A673 (cell line): ENCODE measurements around the gene OR1C1. TPM values are rescaled to one million over a fixed set of nuclear protein-coding genes. Genes with fewer than 3 reads are reported as not detected.
"Not testable (repeated sequence)": the region's sequence is repeated elsewhere in the genome, so short reads cannot be mapped to it uniquely, and the experiment has no call there.

Source experiments
- BruUV-seq: library from RNA; stranded (reverse); fragments of 400-500 nt; replicated peaks from 2 replicates; lab custom pipeline; 2021; lab: Mats Ljungman, UMichigan
- CTCF ChIA-PET: fragments of 300-600 bp; sonication (Branson Sonifier 250); formaldehyde crosslinking; loops from one replicate; lab custom pipeline; 2022; ENCODE audit warnings: antibody characterized with exemption; lab: Charles Lee
- POLR2A ChIA-PET: fragments of 300-600 bp; sonication (Branson Sonifier 250); formaldehyde crosslinking; loops from one replicate; lab custom pipeline; 2022; ENCODE audit warnings: antibody characterized with exemption; ENCODE audit not compliant: low non-redundant PET; lab: Charles Lee
- DNase-seq: peaks from one replicate; pipeline ENCODE4 v3.0.0-alpha.2; 2015; ENCODE audit warnings: low spot score
- H3K27ac ChIP-seq: fragments of 200-600 bp; sonication (generic); 2 replicates; pipeline ENCODE4 v1.5.1; 2016; ENCODE audit warnings: mixed run types, low read depth, mild to moderate bottlenecking, mixed read lengths, antibody characterized with exemption, low read length; ENCODE audit not compliant: poor library complexity, severe bottlenecking
- H3K27me3 ChIP-seq: fragments of 200-600 bp; sonication (generic); replicated peaks from 2 replicates; pipeline ENCODE4 v1.6.1; 2017; ENCODE audit warnings: mixed run types, low read depth, mild to moderate bottlenecking, mixed read lengths, antibody characterized with exemption, low read length; ENCODE audit not compliant: insufficient read depth, poor library complexity
- H3K36me3 ChIP-seq: fragments of 200-600 bp; sonication (generic); 2 replicates; pipeline ENCODE4 v1.6.1; 2016; ENCODE audit warnings: mixed run types, mild to moderate bottlenecking, mixed read lengths, antibody characterized with exemption, low read length; ENCODE audit not compliant: insufficient read depth, poor library complexity, severe bottlenecking
- H3K4me1 ChIP-seq: fragments of 200-600 bp; sonication (generic); 2 replicates; pipeline ENCODE4 v1.6.1; 2017; ENCODE audit warnings: mixed run types, mild to moderate bottlenecking, mixed read lengths, antibody characterized with exemption, low read length; ENCODE audit not compliant: insufficient read depth, poor library complexity, severe bottlenecking
- H3K4me3 ChIP-seq: fragments of 200-600 bp; sonication (generic); 2 replicates; pipeline ENCODE4 v1.5.1; 2016; ENCODE audit warnings: low read depth, mixed run types, mild to moderate bottlenecking, mixed read lengths, low read length; ENCODE audit not compliant: poor library complexity, severe bottlenecking
- H3K9me3 ChIP-seq: fragments of 200-600 bp; sonication (generic); 2 replicates; pipeline ENCODE4 v1.6.1; 2016; ENCODE audit warnings: mixed run types, low read depth, mild to moderate bottlenecking, mixed read lengths, antibody characterized with exemption, low read length; ENCODE audit not compliant: poor library complexity, severe bottlenecking
- CTCF ChIP-seq: fragments of 300-800, 200-600 bp; sonication (generic); conservative IDR thresholded peaks from 2 replicates; pipeline ENCODE4 v1.5.1; 2017; ENCODE audit warnings: low read depth, mild to moderate bottlenecking, antibody characterized with exemption, low read length, moderate library complexity, mixed read lengths
- EZH2 ChIP-seq: fragments of 200-600 bp; sonication (generic); IDR thresholded peaks from 2 replicates; pipeline ENCODE4 v1.6.1; 2017; ENCODE audit warnings: borderline replicate concordance, low read depth, mild to moderate bottlenecking, mixed read lengths, antibody characterized with exemption, low read length; ENCODE audit not compliant: poor library complexity, severe bottlenecking
- intact Hi-C: fragments of 100-400 bp; cut with micrococcal nuclease; formaldehyde crosslinking; loops from one replicate; pipeline ENCODE4 v1.10.0; 2022; ENCODE audit not compliant: unreplicated experiment
- total RNA-seq: library from RNA; stranded (reverse); gene quantifications from 2 replicates; pipeline ENCODE4 v1.2.3, GENCODE V29; 2021

OR1C1 gene
- total RNA-seq, 1 experiment from 2014 or later, result not detected

GRCh38 chr1:247746391-247746935, 13.9 kb downstream of the OR1C1 start:
- no TSS peak for BruUV-seq
- H3K27ac ChIP-seq, result no peak overlapping the region
- H3K36me3 ChIP-seq, result no peaks in the 10 kb centered on the region
- no peaks in the 10 kb centered on the region for H3K27me3 ChIP-seq
- intact Hi-C loops, result no loop called here
- H3K9me3 ChIP-seq, result peaks cover 22% of the 10 kb centered on the region
- H3K4me3 ChIP-seq, result no peak overlapping the region
- TF ChIP-seq CTCF (no peak), EZH2 (no peak)
- CTCF ChIA-PET, result no interaction called here
- POLR2A ChIA-PET, result no interaction called here
- no peak for DNase-seq
- H3K4me1 ChIP-seq, result no peaks in the 10 kb centered on the region

- DNase-seq, H3K36me3 ChIP-seq, intact Hi-C loops, BruUV-seq, H3K4me3 ChIP-seq, POLR2A ChIA-PET, H3K27me3 ChIP-seq, H3K4me1 ChIP-seq, CTCF ChIA-PET, H3K27ac ChIP-seq: not testable (repeated sequence)
- peaks cover 12% of the 10 kb centered on the region for H3K9me3 ChIP-seq
Measured at GRCh38 chr1:247742215-247742760, 18.1 kb downstream of the OR1C1 start.

- intact Hi-C loops, result no loop called here
- H3K27ac ChIP-seq, result no peak overlapping the region
- BruUV-seq, result no TSS peak
- no peak for TF ChIP-seq CTCF
- TF ChIP-seq EZH2, result no peak
- H3K4me3 ChIP-seq, result no peak overlapping the region
- H3K9me3 ChIP-seq, result peaks cover 11% of the 10 kb centered on the region
- H3K4me1 ChIP-seq, result no peaks in the 10 kb centered on the region
- no peaks in the 10 kb centered on the region for H3K27me3 ChIP-seq
- POLR2A ChIA-PET, result no interaction called here
- no peaks in the 10 kb centered on the region for H3K36me3 ChIP-seq
- CTCF ChIA-PET, result no interaction called here
- no peak for DNase-seq
Measured at GRCh38 chr1:247741756-247742155, 18.6 kb downstream of the OR1C1 start.

GRCh38 chr1:247740721-247741120, 19.6 kb downstream of the OR1C1 start:
- H3K4me1 ChIP-seq, result no peaks in the 10 kb centered on the region
- no peak overlapping the region for H3K4me3 ChIP-seq
- no peak for DNase-seq
- no peaks in the 10 kb centered on the region for H3K27me3 ChIP-seq
- no TSS peak for BruUV-seq
- POLR2A ChIA-PET, result no interaction called here
- no peak overlapping the region for H3K27ac ChIP-seq
- H3K36me3 ChIP-seq, result no peaks in the 10 kb centered on the region
- peaks cover 5% of the 10 kb centered on the region for H3K9me3 ChIP-seq
- intact Hi-C loops, result no loop called here
- no peak for TF ChIP-seq CTCF
- TF ChIP-seq EZH2, result no peak
- CTCF ChIA-PET, result no interaction called here
